Measurements from ENCODE around the gene MRPS18A. TPM values are rescaled to one million over a fixed set of nuclear protein-coding genes. Genes with fewer than 3 reads are reported as not detected.

Gene MRPS18A
- total and polyA plus RNA-seq, 9 of the 15 experiments (the other 6 are each of a cell fraction or from before 2014, with no cell fraction given), result 87.5 to 243 (median 125) TPM

DNA sequence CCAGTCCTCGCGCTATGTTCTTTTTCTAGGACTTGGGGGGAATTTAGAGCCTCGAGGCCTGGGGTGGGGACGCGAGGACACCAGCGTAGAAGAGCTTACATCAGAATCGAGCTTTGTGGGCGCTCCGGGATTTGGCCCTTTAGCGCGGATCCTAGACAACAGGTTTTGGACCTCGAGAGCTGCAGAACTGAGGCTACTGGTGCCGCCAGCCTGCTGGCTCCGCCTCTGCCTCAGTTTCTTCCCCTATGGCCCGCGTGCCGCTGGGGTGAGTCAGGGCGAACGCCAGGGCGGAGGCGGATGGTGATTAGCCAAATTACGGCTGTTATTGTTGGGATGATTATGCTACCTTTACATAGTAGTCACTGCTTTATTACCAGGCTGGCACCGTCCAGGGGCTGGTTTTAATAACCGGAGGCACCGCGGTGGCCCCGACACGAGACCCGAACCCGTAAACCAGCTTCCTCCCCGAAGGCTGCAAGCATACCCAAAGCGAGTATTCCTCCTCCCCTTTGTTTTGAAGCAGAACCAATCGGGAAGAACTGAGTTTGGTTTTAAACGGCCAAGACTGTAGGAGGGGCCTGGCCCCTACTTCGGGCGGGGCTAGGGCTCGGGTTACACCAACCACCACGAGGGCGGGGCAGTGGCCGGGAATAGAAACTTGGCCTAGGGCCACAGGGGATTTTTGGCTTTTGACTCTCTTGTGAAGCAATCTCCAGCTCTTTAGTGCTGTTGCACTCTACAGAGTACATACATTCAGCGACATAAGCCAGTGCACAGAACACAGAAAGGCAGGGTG is 57.9 kb downstream of the MRPS18A start (continued):
- TF ChIP-seq ZBTB40 (IDR thresholded peaks at IDR 0.05) (peak; percentile 48; the same call in 1 of the 2 replicates), ZBTB40 (CRISPR knock-in tag; IDR thresholded peaks at IDR 0.05) (no peak; the same call in 1 of the 2 replicates), KDM4B (IDR thresholded peaks at IDR 0.05; ENCODE audit: borderline replicate concordance in 2 of 2, low read depth in 1 of 2) (0 out of 4 replicates have a peak, but pooled peaks of 1 of the 2 experiments have one; percentile 40), ZNF584 (CRISPR knock-in tag; IDR thresholded peaks at IDR 0.05; ENCODE audit: low read depth) (peak; percentile 24; the same call in 1 of the 2 replicates), PML (IDR thresholded peaks at IDR 0.05; ENCODE audit: low read length) (peak; percentile 85), ZNF280B (CRISPR knock-in tag; IDR thresholded peaks at IDR 0.05) (no peak), TAF15 (IDR thresholded peaks at IDR 0.05; ENCODE audit: low read depth, low read length) (no peak), NCOA6 (IDR thresholded peaks at IDR 0.05) (no peak), FOXM1 (IDR thresholded peaks at IDR 0.05; ENCODE audit: low read depth) (peak; percentile 99), FOXM1 (CRISPR knock-in tag; IDR thresholded peaks at IDR 0.05; ENCODE audit: low read depth) (peak; percentile 98), ILK (tag; IDR thresholded peaks at IDR 0.05; ENCODE audit: borderline replicate concordance, low read depth) (no peak), ZNF766 (CRISPR knock-in tag; conservative IDR thresholded peaks at IDR 0.05) (no peak), ZNF384 (IDR thresholded peaks at IDR 0.05; ENCODE audit: low read depth, low read length) (no peak), POLR3G (IDR thresholded peaks at IDR 0.05; ENCODE audit: extremely low read depth, insufficient read length, insufficient replicate concordance) (no peak), ZNF507 (tag; conservative IDR thresholded peaks at IDR 0.05) (no peak)
- TF ChIP-seq, protein P1, sequence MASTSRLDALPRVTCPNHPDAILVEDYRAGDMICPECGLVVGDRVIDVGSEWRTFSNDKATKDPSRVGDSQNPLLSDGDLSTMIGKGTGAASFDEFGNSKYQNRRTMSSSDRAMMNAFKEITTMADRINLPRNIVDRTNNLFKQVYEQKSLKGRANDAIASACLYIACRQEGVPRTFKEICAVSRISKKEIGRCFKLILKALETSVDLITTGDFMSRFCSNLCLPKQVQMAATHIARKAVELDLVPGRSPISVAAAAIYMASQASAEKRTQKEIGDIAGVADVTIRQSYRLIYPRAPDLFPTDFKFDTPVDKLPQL (IDR thresholded peaks at IDR 0.05; ENCODE audit: extremely low read depth, insufficient read length), result peak; percentile 76
